Activated CD4-positive, alpha-beta T cell treated with anti-CD3 and anti-CD28 coated beads, Interleukin-2, amount 10 ng/mL, durations not matched to agents 7 days and 5 days (primary cell): ENCODE results near the gene R3HDML. TPM values are rescaled to one million over a fixed set of nuclear protein-coding genes. Genes with fewer than 3 reads are reported as not detected.
"Not testable (repeated sequence)": the region's sequence is repeated elsewhere in the genome, so short reads cannot be mapped to it uniquely, and the experiment has no call there.

ENCODE experiments used
- CTCF ChIA-PET: fragments of 350-600 bp; sonication (Branson Sonifier 250); formaldehyde crosslinking; loops from one replicate; lab custom pipeline; 2021; ENCODE audit warnings: antibody characterized with exemption; lab: Charles Lee
- POLR2A ChIA-PET: fragments of 350-600 bp; sonication (Branson Sonifier 250); formaldehyde crosslinking; loops from one replicate; lab custom pipeline; 2021; ENCODE audit warnings: antibody characterized with exemption; lab: Charles Lee
- DNase-seq: peaks from one replicate; pipeline ENCODE4 v3.0.0-alpha.2; 2020
- H3K27ac Mint-ChIP-seq: one replicate; pipeline ENCODE4 v1.8.0; 2021; ENCODE audit warnings: mild to moderate bottlenecking, moderate library complexity, mixed read lengths
- H3K27me3 Mint-ChIP-seq: one replicate; pipeline ENCODE4 v1.8.0; 2021; ENCODE audit warnings: mixed read lengths
- H3K36me3 Mint-ChIP-seq: one replicate; pipeline ENCODE4 v1.8.0; 2021; ENCODE audit warnings: low read depth, mixed read lengths
- H3K4me1 Mint-ChIP-seq: one replicate; pipeline ENCODE4 v1.8.0; 2021; ENCODE audit warnings: mixed read lengths
- H3K4me3 Mint-ChIP-seq: one replicate; pipeline ENCODE4 v1.8.0; 2021; ENCODE audit warnings: mild to moderate bottlenecking, moderate library complexity, mixed read lengths
- H3K9me3 Mint-ChIP-seq: one replicate; pipeline ENCODE4 v1.8.0; 2021; ENCODE audit warnings: mixed read lengths
- total RNA-seq, 2 experiments: library from RNA; stranded (reverse); gene quantifications; one replicate each; pipeline ENCODE4 v1.2.3, GENCODE V29; 2021

The R3HDML gene
- total RNA-seq, 2 experiments from 2014 or later, result not detected

- H3K9me3 Mint-ChIP-seq, result no peaks in the 10 kb centered on the region
- no peak overlapping the region for H3K27ac Mint-ChIP-seq
- no peaks in the 10 kb centered on the region for H3K4me1 Mint-ChIP-seq
- H3K27me3 Mint-ChIP-seq, result peaks cover 3% of the 10 kb centered on the region
- DNase-seq, result no peak
- CTCF ChIA-PET, result no interaction called here
- POLR2A ChIA-PET, result no interaction called here
- H3K4me3 Mint-ChIP-seq, result no peak overlapping the region
- H3K36me3 Mint-ChIP-seq, result no peaks in the 10 kb centered on the region
Measured at GRCh38 chr20:44335675-44336074, 1.2 kb upstream of the R3HDML start.

GRCh38 chr20:44336086-44336485 lies 757 bp upstream of the R3HDML start:
- CTCF ChIA-PET, result no interaction called here

GRCh38 chr20:44342248-44342647 lies 5.4 kb downstream of the R3HDML start:
- Mint-ChIP-seq H3K27me3 (no peaks in the 10 kb centered on the region), H3K4me3 (no peak overlapping the region), H3K36me3 (no peaks in the 10 kb centered on the region), H3K4me1 (no peaks in the 10 kb centered on the region), H3K27ac (no peak overlapping the region), H3K9me3 (no peaks in the 10 kb centered on the region)
- ChIA-PET POLR2A (no interaction called here), CTCF (no interaction called here)
- DNase-seq, result no peak

More at GRCh38 chr20:44336086-44336485, 757 bp upstream of the R3HDML start:
- DNase-seq, result no peak
- no peaks in the 10 kb centered on the region for H3K36me3 Mint-ChIP-seq
- no peak overlapping the region for H3K4me3 Mint-ChIP-seq
- no peak overlapping the region for H3K27ac Mint-ChIP-seq
- H3K4me1 Mint-ChIP-seq, result no peaks in the 10 kb centered on the region
- no peaks in the 10 kb centered on the region for H3K9me3 Mint-ChIP-seq
- POLR2A ChIA-PET, result no interaction called here
- peaks cover 3% of the 10 kb centered on the region for H3K27me3 Mint-ChIP-seq

GRCh38 chr20:44343162-44343675 lies 6.4 kb downstream of the R3HDML start:
- Mint-ChIP-seq H3K27ac (no peak overlapping the region), H3K4me1 (no peaks in the 10 kb centered on the region), H3K9me3 (no peaks in the 10 kb centered on the region), H3K4me3 (no peak overlapping the region), H3K27me3 (no peaks in the 10 kb centered on the region), H3K36me3 (no peaks in the 10 kb centered on the region)
- ChIA-PET POLR2A (no interaction called here), CTCF (interaction anchor here (1.2 kb wide), 1 partner anchor 11 kb away, joined by 3 read pairs; no protein-coding TSS in a partner anchor)
- no peak for DNase-seq

- ChIA-PET CTCF (no interaction called here), POLR2A (no interaction called here)
- no peaks in the 10 kb centered on the region for H3K9me3 Mint-ChIP-seq
- DNase-seq, result no peak
- no peaks in the 10 kb centered on the region for H3K4me1 Mint-ChIP-seq
- H3K27me3 Mint-ChIP-seq, result no peaks in the 10 kb centered on the region
- no peaks in the 10 kb centered on the region for H3K36me3 Mint-ChIP-seq
- H3K27ac Mint-ChIP-seq, result no peak overlapping the region
- no peak overlapping the region for H3K4me3 Mint-ChIP-seq
Measured at GRCh38 chr20:44344723-44345122, 7.9 kb downstream of the R3HDML start.

- no peaks in the 10 kb centered on the region for H3K36me3 Mint-ChIP-seq
- no peaks in the 10 kb centered on the region for H3K27me3 Mint-ChIP-seq
- ChIA-PET POLR2A (no interaction called here), CTCF (no interaction called here)
- no peak overlapping the region for H3K4me3 Mint-ChIP-seq
- H3K27ac Mint-ChIP-seq, result no peak overlapping the region
- DNase-seq, result no peak
- H3K4me1 Mint-ChIP-seq, result no peaks in the 10 kb centered on the region
- no peaks in the 10 kb centered on the region for H3K9me3 Mint-ChIP-seq
Measured at GRCh38 chr20:44345147-44345546, 8.3 kb downstream of the R3HDML start.

- H3K36me3 Mint-ChIP-seq, POLR2A ChIA-PET, H3K4me3 Mint-ChIP-seq, H3K27me3 Mint-ChIP-seq, H3K9me3 Mint-ChIP-seq, H3K4me1 Mint-ChIP-seq, CTCF ChIA-PET, DNase-seq, H3K27ac Mint-ChIP-seq: not testable (repeated sequence)
Measured at GRCh38 chr20:44345941-44346340, 9.1 kb downstream of the R3HDML start.

GRCh38 chr20:44348168-44348659 lies 11.4 kb downstream of the R3HDML start:
- Mint-ChIP-seq H3K27ac (no peak overlapping the region), H3K4me3 (no peak overlapping the region), H3K9me3 (no peaks in the 10 kb centered on the region), H3K36me3 (no peaks in the 10 kb centered on the region), H3K4me1 (no peaks in the 10 kb centered on the region), H3K27me3 (no peaks in the 10 kb centered on the region)
- DNase-seq, result no peak
- ChIA-PET CTCF (no interaction called here), POLR2A (no interaction called here)

GRCh38 chr20:44349349-44349748 lies 12.5 kb downstream of the R3HDML start:
- H3K4me1 Mint-ChIP-seq, result no peaks in the 10 kb centered on the region
- ChIA-PET CTCF (no interaction called here), POLR2A (no interaction called here)
- no peak for DNase-seq
- no peaks in the 10 kb centered on the region for H3K27me3 Mint-ChIP-seq
- no peaks in the 10 kb centered on the region for H3K36me3 Mint-ChIP-seq
- H3K9me3 Mint-ChIP-seq, result no peaks in the 10 kb centered on the region
- H3K27ac Mint-ChIP-seq, result no peak overlapping the region
- no peak overlapping the region for H3K4me3 Mint-ChIP-seq

GRCh38 chr20:44350567-44350966 lies 13.7 kb downstream of the R3HDML start:
- H3K4me3 Mint-ChIP-seq, result no peak overlapping the region
- H3K27me3 Mint-ChIP-seq, result no peaks in the 10 kb centered on the region
- H3K27ac Mint-ChIP-seq, result no peak overlapping the region
- ChIA-PET POLR2A (no interaction called here), CTCF (no interaction called here)
- H3K9me3 Mint-ChIP-seq, result no peaks in the 10 kb centered on the region
- no peaks in the 10 kb centered on the region for H3K36me3 Mint-ChIP-seq
- no peaks in the 10 kb centered on the region for H3K4me1 Mint-ChIP-seq
- DNase-seq, result no peak

- ChIA-PET CTCF (no interaction called here), POLR2A (no interaction called here)
- Mint-ChIP-seq H3K27me3 (peaks cover 2% of the 10 kb centered on the region), H3K9me3 (no peaks in the 10 kb centered on the region), H3K36me3 (no peaks in the 10 kb centered on the region), H3K4me1 (no peaks in the 10 kb centered on the region), H3K27ac (no peak overlapping the region), H3K4me3 (no peak overlapping the region)
- no peak for DNase-seq
Measured at GRCh38 chr20:44354979-44355497, 18.2 kb downstream of the R3HDML start.

- ChIA-PET CTCF (no interaction called here), POLR2A (no interaction called here)
- Mint-ChIP-seq H3K9me3 (no peaks in the 10 kb centered on the region), H3K36me3 (no peaks in the 10 kb centered on the region), H3K27me3 (peaks cover 6% of the 10 kb centered on the region), H3K4me1 (no peaks in the 10 kb centered on the region), H3K27ac (no peak within 1 kb of the TSS), H3K4me3 (no peak within 1 kb of the TSS)
- no peak for DNase-seq
Measured at GRCh38 chr20:44355498-44356352, 18.9 kb downstream of the R3HDML start, which contains the start of gene HNF4A. TSS of gene HNF4A (plus strand) at chr20:44355699. CDS start at chr20:44355805, 106 bp downstream.

- ChIA-PET CTCF (no interaction called here), POLR2A (no interaction called here)
- H3K27ac Mint-ChIP-seq, result no peak overlapping the region
- H3K27me3 Mint-ChIP-seq, result peaks cover 6% of the 10 kb centered on the region
- H3K4me3 Mint-ChIP-seq, result no peak overlapping the region
- H3K4me1 Mint-ChIP-seq, result no peaks in the 10 kb centered on the region
- no peaks in the 10 kb centered on the region for H3K36me3 Mint-ChIP-seq
- H3K9me3 Mint-ChIP-seq, result no peaks in the 10 kb centered on the region
- no peak for DNase-seq
Measured at GRCh38 chr20:44356353-44356723, 19.5 kb downstream of the R3HDML start.
